GM23248 (cell line): Measurements from ENCODE around the gene DHX58.

Source experiments
- EZH2 ChIP-seq: fragments of 200-600 bp; sonication (generic); IDR thresholded peaks from 2 replicates; pipeline ENCODE4 v1.6.1; 2018; ENCODE audit warnings: antibody characterized with exemption, mild to moderate bottlenecking; ENCODE audit not compliant: insufficient read depth, poor library complexity, severe bottlenecking
- EZH2phosphoT487 ChIP-seq: fragments of 200-600 bp; sonication (generic); IDR thresholded peaks from 2 replicates; pipeline ENCODE4 v1.6.1; 2018; ENCODE audit warnings: antibody characterized with exemption, moderate library complexity, mild to moderate bottlenecking, low read depth; ENCODE audit not compliant: insufficient read depth

GRCh38 chr17:42055496-42055895 is 57.0 kb downstream of the DHX58 start:
- TF ChIP-seq EZH2 (no peak), EZH2phosphoT487 (no peak)
